GM13976 (cell line): ENCODE results near the gene PCYT2.

Source experiments
- DNase-seq: peaks from one replicate; pipeline ENCODE4 v3.0.0; 2012; ENCODE audit warnings: low spot score
- in situ Hi-C: fragments of 300-500 bp; cut with MboI; formaldehyde crosslinking; loops from one replicate; pipeline ENCODE4 v1.12.0; 2022; ENCODE audit warnings: low sequenced_read_pairs, mixed read lengths, inconsistent platforms; ENCODE audit not compliant: unreplicated experiment
- TF ChIP-seq, protein P1 (sequence below): IDR thresholded peaks from 2 replicates; pipeline ENCODE4 v1.5.1; 2012; ENCODE audit warnings: borderline replicate concordance, mild to moderate bottlenecking; ENCODE audit not compliant: insufficient read depth; ENCODE audit errors: extremely low read depth, missing control alignments, control extremely low read depth

The PCYT2 gene

GRCh38 chr17:81909966-81910839 is 996 bp downstream of the PCYT2 start:
- in situ Hi-C loops = no loop called here
- TF ChIP-seq, protein P1, sequence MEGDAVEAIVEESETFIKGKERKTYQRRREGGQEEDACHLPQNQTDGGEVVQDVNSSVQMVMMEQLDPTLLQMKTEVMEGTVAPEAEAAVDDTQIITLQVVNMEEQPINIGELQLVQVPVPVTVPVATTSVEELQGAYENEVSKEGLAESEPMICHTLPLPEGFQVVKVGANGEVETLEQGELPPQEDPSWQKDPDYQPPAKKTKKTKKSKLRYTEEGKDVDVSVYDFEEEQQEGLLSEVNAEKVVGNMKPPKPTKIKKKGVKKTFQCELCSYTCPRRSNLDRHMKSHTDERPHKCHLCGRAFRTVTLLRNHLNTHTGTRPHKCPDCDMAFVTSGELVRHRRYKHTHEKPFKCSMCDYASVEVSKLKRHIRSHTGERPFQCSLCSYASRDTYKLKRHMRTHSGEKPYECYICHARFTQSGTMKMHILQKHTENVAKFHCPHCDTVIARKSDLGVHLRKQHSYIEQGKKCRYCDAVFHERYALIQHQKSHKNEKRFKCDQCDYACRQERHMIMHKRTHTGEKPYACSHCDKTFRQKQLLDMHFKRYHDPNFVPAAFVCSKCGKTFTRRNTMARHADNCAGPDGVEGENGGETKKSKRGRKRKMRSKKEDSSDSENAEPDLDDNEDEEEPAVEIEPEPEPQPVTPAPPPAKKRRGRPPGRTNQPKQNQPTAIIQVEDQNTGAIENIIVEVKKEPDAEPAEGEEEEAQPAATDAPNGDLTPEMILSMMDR = no peak
- DNase-seq = no peak

DNA sequence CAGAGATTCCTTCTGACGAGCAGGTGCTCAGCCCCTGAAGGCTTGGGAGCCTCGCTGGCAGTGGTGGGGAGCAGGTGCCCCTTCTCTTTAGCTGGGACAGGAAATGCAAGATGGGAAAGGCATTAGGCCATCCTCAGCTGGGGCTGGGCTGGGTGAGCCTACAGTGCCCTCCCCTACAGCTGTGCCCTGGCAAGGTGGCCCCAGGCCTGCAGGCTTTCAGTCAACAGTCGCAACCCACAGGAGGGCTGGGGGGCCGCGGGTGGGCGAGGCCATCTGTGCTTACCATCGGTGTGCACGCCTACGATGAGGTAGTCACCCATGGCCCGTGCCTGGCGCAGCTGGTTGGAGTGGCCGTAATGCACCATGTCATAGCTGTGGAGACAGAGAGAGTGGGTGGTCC is 2.0 kb downstream of the PCYT2 start:
- in situ Hi-C loops = no loop called here
- TF ChIP-seq, protein P1 = no peak
- no peak for DNase-seq

- no peak for DNase-seq
- in situ Hi-C loops = no loop called here
- TF ChIP-seq, protein P1 = no peak
Observed at GRCh38 chr17:81908793-81909192, 2.4 kb downstream of the PCYT2 start.

GRCh38 chr17:81907219-81908145 is 3.7 kb downstream of the PCYT2 start:
- in situ Hi-C loops = no loop called here
- no peak for DNase-seq
- TF ChIP-seq, protein P1 = no peak

DNA sequence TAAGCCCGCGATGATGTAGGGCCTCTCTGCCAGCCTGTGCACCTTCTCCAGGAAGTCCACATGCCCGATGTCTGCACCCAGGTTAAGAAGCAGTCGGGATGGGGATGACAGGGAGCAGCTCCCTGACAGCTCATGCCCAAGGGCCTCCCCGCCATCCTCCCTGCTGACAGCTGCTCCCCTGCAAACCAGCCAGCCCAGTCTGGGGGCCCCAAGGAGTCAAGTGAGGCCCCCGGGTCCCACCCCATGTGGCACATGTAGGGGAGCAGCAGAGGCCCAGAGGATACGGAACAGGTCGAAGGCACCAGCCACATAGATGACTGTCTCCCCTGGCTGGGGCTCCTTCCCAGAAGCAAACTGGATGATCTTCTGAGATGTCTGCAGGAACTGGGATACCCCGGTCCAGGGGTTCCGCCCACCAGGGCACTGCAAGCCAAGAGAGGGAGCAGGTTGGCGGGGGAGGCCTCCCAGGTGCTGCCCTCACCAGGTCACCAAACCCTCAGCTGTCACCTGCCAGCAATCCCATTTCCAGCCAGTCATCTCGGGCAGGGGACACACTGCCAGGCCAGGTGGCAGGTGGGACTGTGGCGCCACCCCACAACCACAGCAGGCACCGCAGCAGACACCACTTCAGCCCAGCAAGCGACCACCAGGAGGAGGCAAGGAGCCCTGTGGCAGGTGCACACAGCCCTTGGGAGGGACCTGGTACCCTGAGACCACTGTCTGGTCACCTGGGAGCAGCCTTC is 4.6 kb downstream of the PCYT2 start:
- DNase-seq = no peak
- TF ChIP-seq, protein P1 = no peak
- in situ Hi-C loops = no loop called here

- in situ Hi-C loops = no loop called here
- no peak for DNase-seq
- TF ChIP-seq, protein P1 = no peak
Observed at GRCh38 chr17:81905993-81906392, 5.2 kb downstream of the PCYT2 start.
